Measurements from ENCODE around the gene PMPCB. TPM values are rescaled to one million over a fixed set of nuclear protein-coding genes. Genes with fewer than 3 reads are reported as not detected.

The PMPCB gene
- polyA plus RNA-seq, 3 donors, result 42.8 to 50.8 (median 44.9) TPM

DNA sequence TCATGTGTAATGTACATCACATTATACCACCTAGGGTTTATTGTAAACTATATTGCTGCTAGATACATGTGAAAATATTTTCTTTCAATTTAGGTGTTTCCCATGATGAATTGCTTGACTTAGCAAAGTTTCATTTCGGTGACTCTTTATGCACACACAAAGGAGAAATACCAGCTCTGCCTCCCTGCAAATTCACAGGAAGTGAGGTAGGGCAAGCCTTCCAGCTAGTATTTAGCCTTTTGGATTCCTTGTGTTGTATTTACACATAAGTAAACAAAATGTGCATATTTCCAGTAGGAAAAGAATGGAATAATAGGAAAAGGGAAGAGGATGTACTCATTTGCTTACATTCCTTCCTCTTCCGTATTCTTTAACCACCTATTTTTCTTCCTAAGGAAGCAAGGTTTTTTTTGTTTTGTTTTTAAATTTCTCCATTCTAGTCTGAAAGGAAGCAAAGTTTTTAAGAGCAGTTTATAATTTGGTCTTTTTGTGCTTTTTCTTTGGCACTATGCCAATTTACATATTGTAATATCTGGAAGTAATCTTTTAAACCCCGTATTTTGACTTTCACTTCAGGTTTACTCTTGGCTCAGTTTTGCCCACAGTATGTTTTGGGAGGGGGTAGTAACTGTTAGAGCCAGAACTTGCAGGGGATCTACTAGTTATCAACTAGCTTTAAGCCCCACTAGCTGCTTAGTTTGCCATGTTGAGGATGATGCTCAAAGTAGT, 10.4 kb downstream of the PMPCB start:
- Histone ChIP-seq H4K20me1 (ENCODE audit: insufficient read depth, low read length) (peaks cover 18% of the 10 kb centered on the region), H3K9me3 (replicated peaks in 1 of 2; ENCODE audit: control insufficient read depth in 1 of 2, insufficient read depth in 1 of 2, low read length in 2 of 2) (no peaks in the 10 kb centered on the region), H3K79me2 (ENCODE audit: insufficient read depth, low read length) (no peaks in the 10 kb centered on the region), H3K36me3 (replicated peaks in 1 of 2; ENCODE audit: control insufficient read depth in 1 of 2, insufficient read depth in 2 of 2, low read length in 2 of 2) (peaks cover 85 to 100% of the 10 kb centered on the region in 2 donors), H3K9ac (ENCODE audit: insufficient read depth, low read length, poor library complexity, severe bottlenecking) (no peak overlapping the region), H3K27me3 (ENCODE audit: control insufficient read depth in 2 of 2, insufficient read depth in 2 of 2, low read length in 2 of 2) (no peaks in the 10 kb centered on the region), H3K4me3 (replicated peaks in 1 of 3; ENCODE audit: low read depth in 2 of 3, low read length in 3 of 3) (no peak overlapping the region), H2AFZ (ENCODE audit: insufficient read depth, low read depth, low read length, poor library complexity, severe bottlenecking) (no peak overlapping the region), H3K4me1 (ENCODE audit: control insufficient read depth in 1 of 2, insufficient read depth in 2 of 2, low read length in 2 of 2) (peaks cover 0 to 5% of the 10 kb centered on the region in 2 donors), H3K27ac (ENCODE audit: low read depth in 1 of 2, low read length in 2 of 2) (peak overlapping the region in 1 of 2 donors; percentile 64), H3K4me2 (replicated peaks; ENCODE audit: extremely low read depth, low read length, poor library complexity, severe bottlenecking) (no peak overlapping the region)
- H3K27me3 Mint-ChIP-seq (ENCODE audit: low read depth in 3 of 3), result peaks cover 0 to 1% (median 0%) of the 10 kb centered on the region in 3 donors
- no peak overlapping the region for H3K4me3 Mint-ChIP-seq
- H3K36me3 Mint-ChIP-seq, result peaks cover 71 to 85% of the 10 kb centered on the region in 2 donors
- intact Hi-C loops (cut with micrococcal nuclease), result no loop called here
- no peaks in the 10 kb centered on the region for H3K9me3 Mint-ChIP-seq
- DNase-seq, result no peak
- TF ChIP-seq, protein P1, sequence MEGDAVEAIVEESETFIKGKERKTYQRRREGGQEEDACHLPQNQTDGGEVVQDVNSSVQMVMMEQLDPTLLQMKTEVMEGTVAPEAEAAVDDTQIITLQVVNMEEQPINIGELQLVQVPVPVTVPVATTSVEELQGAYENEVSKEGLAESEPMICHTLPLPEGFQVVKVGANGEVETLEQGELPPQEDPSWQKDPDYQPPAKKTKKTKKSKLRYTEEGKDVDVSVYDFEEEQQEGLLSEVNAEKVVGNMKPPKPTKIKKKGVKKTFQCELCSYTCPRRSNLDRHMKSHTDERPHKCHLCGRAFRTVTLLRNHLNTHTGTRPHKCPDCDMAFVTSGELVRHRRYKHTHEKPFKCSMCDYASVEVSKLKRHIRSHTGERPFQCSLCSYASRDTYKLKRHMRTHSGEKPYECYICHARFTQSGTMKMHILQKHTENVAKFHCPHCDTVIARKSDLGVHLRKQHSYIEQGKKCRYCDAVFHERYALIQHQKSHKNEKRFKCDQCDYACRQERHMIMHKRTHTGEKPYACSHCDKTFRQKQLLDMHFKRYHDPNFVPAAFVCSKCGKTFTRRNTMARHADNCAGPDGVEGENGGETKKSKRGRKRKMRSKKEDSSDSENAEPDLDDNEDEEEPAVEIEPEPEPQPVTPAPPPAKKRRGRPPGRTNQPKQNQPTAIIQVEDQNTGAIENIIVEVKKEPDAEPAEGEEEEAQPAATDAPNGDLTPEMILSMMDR (IDR thresholded peaks at IDR 0.05), result no peak
- WGBS (ENCODE audit: insufficient coverage), result no CpG with 5 or more reads among the region's 3 CpGs
- H3K27ac Mint-ChIP-seq, result peak overlapping the region in 1 of 7 donors; percentile 32
- H3K4me1 Mint-ChIP-seq, result peaks cover 3% of the 10 kb centered on the region

GRCh38 chr7:103314852-103315251, 17.6 kb downstream of the PMPCB start:
- intact Hi-C loops (cut with micrococcal nuclease), result loop anchor here (5.0 to 10.0 kb wide), 2 partner anchors 42 to 50 kb away; no protein-coding TSS in a partner anchor
- Histone ChIP-seq H2AFZ (ENCODE audit: insufficient read depth, low read depth, low read length, poor library complexity, severe bottlenecking) (no peak overlapping the region), H3K27me3 (ENCODE audit: control insufficient read depth in 2 of 2, insufficient read depth in 2 of 2, low read length in 2 of 2) (no peaks in the 10 kb centered on the region), H3K4me3 (replicated peaks in 1 of 3; ENCODE audit: low read depth in 2 of 3, low read length in 3 of 3) (no peak overlapping the region), H3K4me1 (ENCODE audit: control insufficient read depth in 1 of 2, insufficient read depth in 2 of 2, low read length in 2 of 2) (no peaks in the 10 kb centered on the region), H3K79me2 (ENCODE audit: insufficient read depth, low read length) (no peaks in the 10 kb centered on the region), H3K9me3 (replicated peaks in 1 of 2; ENCODE audit: control insufficient read depth in 1 of 2, insufficient read depth in 1 of 2, low read length in 2 of 2) (no peaks in the 10 kb centered on the region), H3K9ac (ENCODE audit: insufficient read depth, low read length, poor library complexity, severe bottlenecking) (no peak overlapping the region), H3K4me2 (replicated peaks; ENCODE audit: extremely low read depth, low read length, poor library complexity, severe bottlenecking) (no peak overlapping the region), H4K20me1 (ENCODE audit: insufficient read depth, low read length) (peaks cover 6% of the 10 kb centered on the region), H3K27ac (ENCODE audit: low read depth in 1 of 2, low read length in 2 of 2) (no peak overlapping the region), H3K36me3 (replicated peaks in 1 of 2; ENCODE audit: control insufficient read depth in 1 of 2, insufficient read depth in 2 of 2, low read length in 2 of 2) (peaks cover 97 to 100% of the 10 kb centered on the region in 2 donors)
- Mint-ChIP-seq H3K4me3 (no peak overlapping the region), H3K27ac (no peak overlapping the region), H3K9me3 (no peaks in the 10 kb centered on the region), H3K36me3 (peaks cover 90 to 97% of the 10 kb centered on the region in 2 donors), H3K4me1 (peaks cover 5% of the 10 kb centered on the region), H3K27me3 (ENCODE audit: low read depth in 3 of 3) (peaks cover 0 to 3% (median 0%) of the 10 kb centered on the region in 3 donors)
- no peak for DNase-seq
- WGBS (ENCODE audit: insufficient coverage), result no CpG with 5 or more reads among the region's 2 CpGs
- TF ChIP-seq, protein P1 (IDR thresholded peaks at IDR 0.05), result no peak

Data from CD14-positive monocyte (primary cell).